Neuronal stem cell (in vitro differentiated cells): Measurements from ENCODE around the gene HSP90AB1.

ENCODE experiments used
- DNase-seq: peaks from one replicate; pipeline ENCODE4 v3.0.0-alpha.2; 2013; ENCODE audit warnings: low spot score
- H2AFZ ChIP-seq: one replicate; pipeline ENCODE4 v1.6.1; 2013; ENCODE audit warnings: mild to moderate bottlenecking, low read length, inconsistent platforms
- H2AK5ac ChIP-seq: 2 replicates; pipeline ENCODE4 v1.6.1; 2013; ENCODE audit warnings: low read depth, mild to moderate bottlenecking, inconsistent platforms, low read length, moderate library complexity, mixed read lengths
- H2BK120ac ChIP-seq: 2 replicates; pipeline ENCODE4 v1.6.1; 2013; ENCODE audit warnings: low read depth, mild to moderate bottlenecking, inconsistent platforms, low read length, moderate library complexity, mixed read lengths
- H2BK12ac ChIP-seq: one replicate; pipeline ENCODE4 v1.6.1; 2013; ENCODE audit warnings: low read length, inconsistent platforms
- H2BK15ac ChIP-seq: 2 replicates; pipeline ENCODE4 v1.6.1; 2013; ENCODE audit warnings: mild to moderate bottlenecking, low read length, inconsistent platforms, mixed read lengths
- H2BK5ac ChIP-seq: one replicate; pipeline ENCODE4 v1.6.1; 2013; ENCODE audit warnings: inconsistent platforms, mild to moderate bottlenecking, low read length, moderate library complexity
- H3K14ac ChIP-seq: one replicate; pipeline ENCODE4 v1.6.1; 2013; ENCODE audit warnings: low read length, inconsistent platforms
- H3K18ac ChIP-seq: 2 replicates; pipeline ENCODE4 v1.6.1; 2013; ENCODE audit warnings: low read length, inconsistent platforms
- H3K23ac ChIP-seq: 2 replicates; pipeline ENCODE4 v1.6.1; 2013; ENCODE audit warnings: low read depth, mild to moderate bottlenecking, mixed read lengths, low read length, inconsistent platforms; ENCODE audit not compliant: poor library complexity
- H3K27ac ChIP-seq: replicated peaks from 3 replicates; pipeline ENCODE4 v1.5.1; 2013; ENCODE audit warnings: low read length, inconsistent platforms
- H3K27me3 ChIP-seq, 3 experiments: 2 replicates each; pipeline ENCODE4 v1.6.1; 2013; ENCODE audit warnings: low read length in 3 of 3, mild to moderate bottlenecking in 2 of 3, inconsistent platforms in 1 of 3, low read depth in 1 of 3, mixed read lengths in 1 of 3, moderate library complexity in 1 of 3; ENCODE audit not compliant: control insufficient read depth in 3 of 3, insufficient read depth in 3 of 3
- H3K36me3 ChIP-seq, 2 donors: replicated peaks in 1 of 2; 2 replicates each; pipeline ENCODE4 v1.6.1; 2013; ENCODE audit warnings: low read length in 2 of 2; ENCODE audit not compliant: control insufficient read depth in 2 of 2, insufficient read depth in 2 of 2
- H3K4ac ChIP-seq: 2 replicates; pipeline ENCODE4 v1.6.1; 2013; ENCODE audit warnings: inconsistent platforms, mild to moderate bottlenecking, low read length, moderate library complexity
- H3K4me1 ChIP-seq, 2 donors: 1 replicate in 1 of 2; 2 replicates in 1 of 2; pipeline ENCODE4 v1.6.1; 2013; ENCODE audit warnings: low read length in 2 of 2, low read depth in 1 of 2; ENCODE audit not compliant: control insufficient read depth in 2 of 2, insufficient read depth in 1 of 2
- H3K4me2 ChIP-seq: one replicate; pipeline ENCODE4 v1.6.1; 2013; ENCODE audit warnings: mild to moderate bottlenecking, low read length, inconsistent platforms; ENCODE audit not compliant: insufficient read depth, poor library complexity, severe bottlenecking
- H3K4me3 ChIP-seq, 2 donors: 2 replicates each; pipeline ENCODE4 v1.5.1; 2013; ENCODE audit warnings: low read length in 2 of 2, mild to moderate bottlenecking in 2 of 2, inconsistent platforms in 1 of 2, moderate library complexity in 1 of 2
- H3K79me1 ChIP-seq: one replicate; pipeline ENCODE4 v1.6.1; 2013; ENCODE audit warnings: low read depth, mild to moderate bottlenecking, inconsistent platforms, low read length, moderate library complexity
- H3K9ac ChIP-seq: one replicate; pipeline ENCODE4 v1.6.1; 2013; ENCODE audit warnings: mild to moderate bottlenecking, low read depth, low read length, inconsistent platforms; ENCODE audit not compliant: poor library complexity
- H3K9me3 ChIP-seq, 2 donors: replicated peaks in 1 of 2; 2 replicates each; pipeline versions ENCODE3 to v1.6.1; 2013; ENCODE audit warnings: low read length in 2 of 2, mild to moderate bottlenecking in 2 of 2, inconsistent platforms in 1 of 2, low read depth in 1 of 2, mixed read lengths in 1 of 2, moderate library complexity in 1 of 2; ENCODE audit not compliant: control insufficient read depth in 2 of 2, insufficient read depth in 1 of 2
- H4K8ac ChIP-seq: one replicate; pipeline ENCODE4 v1.6.1; 2013; ENCODE audit warnings: low read depth, mild to moderate bottlenecking, inconsistent platforms, low read length, moderate library complexity
- H4K91ac ChIP-seq: one replicate; pipeline ENCODE4 v1.6.1; 2013; ENCODE audit warnings: low read length, low read depth, mild to moderate bottlenecking, inconsistent platforms; ENCODE audit not compliant: poor library complexity
- WGBS, 2 donors: extraction: QIAGEN DNeasy Blood & Tissue Kit; methylation state at CpG; one replicate each; pipeline ENCODE4 v1.1.7; 2013; ENCODE audit warnings: missing lambda C conversion rate in 2 of 2, mixed read lengths in 1 of 2; ENCODE audit not compliant: insufficient read length in 2 of 2, insufficient replicate concordance in 1 of 2; ENCODE audit errors: extremely low coverage in 2 of 2; 5-methylcytosine and 5-hydroxymethylcytosine counted together

The HSP90AB1 gene

GRCh38 chr6:44286285-44286565, 39.3 kb downstream of the HSP90AB1 start:
- Histone ChIP-seq H3K14ac (no peak overlapping the region), H3K27ac (no peak overlapping the region), H4K91ac (no peak overlapping the region), H2BK12ac (no peak overlapping the region), H2AFZ (no peak overlapping the region), H3K27me3 (peaks cover 0 to 16% (median 4%) of the 10 kb centered on the region in 3 experiments), H4K8ac (no peak overlapping the region), H3K4me3 (no peak overlapping the region), H2BK120ac (no peak overlapping the region), H3K4ac (no peak overlapping the region), H3K4me1 (no peaks in the 10 kb centered on the region), H3K79me1 (no peaks in the 10 kb centered on the region), H2BK15ac (no peak overlapping the region), H3K18ac (no peak overlapping the region), H3K4me2 (no peak overlapping the region), H2BK5ac (no peak overlapping the region), H3K23ac (no peak overlapping the region), H3K36me3 (no peaks in the 10 kb centered on the region), H2AK5ac (no peak overlapping the region), H3K9me3 (no peaks in the 10 kb centered on the region), H3K9ac (no peak overlapping the region)
- no peak for DNase-seq
- WGBS, 2 donors, result no CpG with 5 or more reads among the region's 12 CpGs

DNA sequence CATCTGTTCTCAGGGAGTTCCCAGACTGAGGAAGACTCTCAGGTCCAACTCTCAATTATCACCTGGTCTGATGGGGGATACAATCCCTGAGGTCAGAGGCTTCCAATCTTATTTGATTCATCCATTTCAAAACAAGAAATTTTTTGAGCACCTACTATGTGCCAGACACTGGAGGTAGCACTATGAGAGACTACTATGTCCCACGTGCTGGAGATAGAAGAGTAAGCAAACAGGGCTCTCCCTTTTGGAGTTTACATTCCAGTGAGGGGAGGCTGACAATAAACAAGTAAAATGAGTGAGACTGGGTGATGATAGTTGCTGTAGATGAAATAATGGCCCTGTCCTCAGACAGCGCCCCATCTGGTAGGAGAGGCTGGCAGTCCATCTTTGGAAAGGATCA, 39.8 kb downstream of the HSP90AB1 start:
- DNase-seq, result no peak
- Histone ChIP-seq H3K4me1 (no peaks in the 10 kb centered on the region), H2BK120ac (no peak overlapping the region), H2AFZ (no peak overlapping the region), H4K8ac (no peak overlapping the region), H3K9me3 (no peaks in the 10 kb centered on the region), H2BK15ac (no peak overlapping the region), H3K36me3 (no peaks in the 10 kb centered on the region), H3K4me3 (no peak overlapping the region), H3K27ac (no peak overlapping the region), H3K9ac (no peak overlapping the region), H3K79me1 (no peaks in the 10 kb centered on the region), H2BK5ac (no peak overlapping the region), H3K18ac (no peak overlapping the region), H2AK5ac (no peak overlapping the region), H4K91ac (no peak overlapping the region), H2BK12ac (no peak overlapping the region), H3K23ac (no peak overlapping the region), H3K4ac (no peak overlapping the region), H3K14ac (no peak overlapping the region), H3K4me2 (no peak overlapping the region), H3K27me3 (peaks cover 0 to 16% (median 4%) of the 10 kb centered on the region in 3 experiments)
- WGBS, 2 donors, result no CpG with 5 or more reads among the region's 2 CpGs

DNA sequence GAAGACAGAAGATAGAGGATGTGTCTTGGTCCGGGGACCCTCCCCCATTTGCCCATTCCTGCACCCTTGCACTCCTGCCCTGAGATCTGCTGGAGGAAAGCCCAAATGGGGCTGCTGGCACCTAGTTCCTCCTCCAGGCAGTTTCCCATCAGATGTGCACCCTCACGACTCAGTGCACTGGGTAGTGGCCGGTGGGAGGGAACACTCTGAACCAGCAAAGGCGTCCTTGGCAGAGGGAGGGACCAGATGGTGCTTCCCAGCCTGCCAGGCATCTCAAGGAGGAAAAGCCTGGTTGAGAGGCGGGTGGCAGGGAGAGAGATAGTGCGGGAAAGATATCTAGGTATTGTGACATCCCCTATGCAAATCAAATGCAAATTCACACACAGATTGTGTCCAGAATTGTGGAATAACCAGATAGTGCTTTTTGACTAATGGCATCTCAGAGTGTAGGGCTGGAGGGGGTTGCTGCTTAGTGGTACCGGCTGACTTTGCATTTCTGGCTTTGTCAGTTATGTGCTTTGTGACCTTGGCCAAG, 42.9 kb downstream of the HSP90AB1 start:
- Histone ChIP-seq H4K8ac (no peak overlapping the region), H4K91ac (no peak overlapping the region), H2BK5ac (no peak overlapping the region), H3K4me3 (peak overlapping the region in 1 of 2 donors; percentile 17), H3K4me1 (peaks cover 0 to 1% of the 10 kb centered on the region in 2 donors), H3K23ac (peak overlapping the region; percentile 12), H3K4me2 (no peak overlapping the region), H3K14ac (no peak overlapping the region), H3K27ac (no peak overlapping the region), H2AFZ (no peak overlapping the region), H3K9ac (peak overlapping the region; percentile 9), H3K27me3 (peaks cover 0 to 24% (median 8%) of the 10 kb centered on the region in 3 experiments), H3K36me3 (no peaks in the 10 kb centered on the region), H3K79me1 (no peaks in the 10 kb centered on the region), H2BK15ac (no peak overlapping the region), H2BK12ac (no peak overlapping the region), H3K4ac (no peak overlapping the region), H2BK120ac (no peak overlapping the region), H2AK5ac (no peak overlapping the region), H3K9me3 (no peaks in the 10 kb centered on the region), H3K18ac (no peak overlapping the region)
- no peak for DNase-seq
- no CpG with 5 or more reads among the region's 7 CpGs for WGBS, 2 donors

DNA sequence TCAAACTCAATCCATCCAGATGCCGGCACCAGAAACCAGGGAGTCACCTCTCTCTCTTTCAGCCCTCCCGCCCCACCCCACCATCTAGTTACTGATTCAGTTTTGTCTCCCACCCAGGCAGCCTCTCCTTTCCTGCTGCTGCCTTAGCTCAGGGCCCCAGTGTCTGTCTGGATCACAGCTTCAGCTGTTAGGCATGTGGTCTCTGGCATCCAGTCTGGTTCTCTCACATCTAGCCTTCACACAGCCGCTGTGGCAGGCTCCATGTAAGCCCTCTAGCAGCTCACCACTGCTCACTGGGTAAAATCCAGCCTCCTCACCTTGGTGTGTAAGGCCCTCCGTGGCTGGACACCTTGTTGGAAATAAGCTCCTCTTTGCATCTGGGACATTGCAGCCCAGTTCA, 44.9 kb downstream of the HSP90AB1 start:
- H3K9me3 ChIP-seq, result no peaks in the 10 kb centered on the region
- H3K4me2 ChIP-seq, result no peak overlapping the region
- H3K9ac ChIP-seq, result no peak overlapping the region
- H3K4ac ChIP-seq, result no peak overlapping the region
- no peak overlapping the region for H2BK5ac ChIP-seq
- peaks cover 2% of the 10 kb centered on the region in 2 donors for H3K4me1 ChIP-seq
- no peaks in the 10 kb centered on the region for H3K79me1 ChIP-seq
- H2BK15ac ChIP-seq, result no peak overlapping the region
- no peaks in the 10 kb centered on the region for H3K36me3 ChIP-seq
- peak overlapping the region; percentile 9 for H3K18ac ChIP-seq
- H2AK5ac ChIP-seq, result no peak overlapping the region
- no peak overlapping the region for H3K14ac ChIP-seq
- no peak overlapping the region for H4K91ac ChIP-seq
- DNase-seq, result no peak
- peaks cover 0 to 24% (median 21%) of the 10 kb centered on the region in 3 experiments for H3K27me3 ChIP-seq
- no peak overlapping the region for H4K8ac ChIP-seq
- no CpG with 5 or more reads among the region's 4 CpGs for WGBS, 2 donors
- H2BK12ac ChIP-seq, result no peak overlapping the region
- no peak overlapping the region for H2AFZ ChIP-seq
- no peak overlapping the region for H2BK120ac ChIP-seq
- no peak overlapping the region for H3K23ac ChIP-seq
- no peak overlapping the region for H3K27ac ChIP-seq
- H3K4me3 ChIP-seq, result peak overlapping the region in 1 of 2 donors; percentile 25
